SK-MEL-5 (cell line): Measurements from ENCODE around the gene APBA2. TPM values are rescaled to one million over a fixed set of nuclear protein-coding genes. Genes with fewer than 3 reads are reported as not detected.

Experiments used
- total RNA-seq: library from RNA; depleted of rRNA; stranded (reverse); fragments of >200 nt; shearing (Covaris generic); gene quantifications from 2 replicates; pipeline ENCODE4 v1.2.3, GENCODE V29; 2014; rRNA removed

APBA2 gene
- total RNA-seq, 1 experiment from 2014 or later = 24.6 TPM

Other genes starting within 250 kb of the APBA2 start
- gene GOLGA8M, start 173.6 kb upstream of the APBA2 start, total RNA-seq = not detected in 2 replicates
- gene GOLGA6L7, start 37.3 kb upstream of the APBA2 start, total RNA-seq = not detected in 2 replicates